IMR-90 (cell line): ENCODE results near the gene GALNT17. TPM values are rescaled to one million over a fixed set of nuclear protein-coding genes. Genes with fewer than 3 reads are reported as not detected.

Experiments
- ATAC-seq: fragments of 200-7000 bp; cut with Tn5 transposase; 2 replicates; pipeline ENCODE4 v1.9.1; 2020; ENCODE audit warnings: low read depth, mild to moderate bottlenecking, moderate library complexity
- BruUV-seq: library from RNA; stranded (reverse); fragments of 400-500 nt; replicated peaks from 2 replicates; lab custom pipeline; 2021; lab: Mats Ljungman, UMichigan
- CTCF ChIA-PET: fragments of 300-600 bp; formaldehyde crosslinking; extraction: SDS; loops from one replicate; lab custom pipeline; 2021; ENCODE audit warnings: antibody characterized with exemption; lab: Yijun Ruan, JAX
- POLR2A ChIA-PET: fragments of 300-600 bp; sonication (Branson Sonifier 250); formaldehyde crosslinking; loops from one replicate; lab custom pipeline; 2022; ENCODE audit warnings: antibody characterized with exemption; ENCODE audit not compliant: unreplicated experiment; lab: Charles Lee
- DNase-seq: peaks from one replicate; pipeline ENCODE4 v3.0.0; 2013
- H2AFZ ChIP-seq: replicated peaks from 2 replicates; pipeline ENCODE3; 2013; ENCODE audit warnings: low read length, mild to moderate bottlenecking; ENCODE audit not compliant: poor library complexity
- H2AK5ac ChIP-seq: 2 replicates; pipeline ENCODE4 v1.6.1; 2013; ENCODE audit warnings: low read depth, low read length, inconsistent platforms
- H2AK9ac ChIP-seq: replicated peaks from 2 replicates; pipeline ENCODE3; 2013; ENCODE audit warnings: mild to moderate bottlenecking, low read depth, low read length, moderate library complexity; ENCODE audit not compliant: poor library complexity
- H2BK120ac ChIP-seq: 2 replicates; pipeline ENCODE4 v1.6.1; 2013; ENCODE audit warnings: low read depth, low read length, inconsistent platforms
- H2BK15ac ChIP-seq: 3 replicates; pipeline ENCODE4 v1.6.1; 2013; ENCODE audit warnings: low read depth, low read length, inconsistent platforms
- H2BK20ac ChIP-seq: 2 replicates; pipeline ENCODE4 v1.6.1; 2013; ENCODE audit warnings: low read depth, mild to moderate bottlenecking, inconsistent platforms, low read length, moderate library complexity
- H2BK5ac ChIP-seq: 2 replicates; pipeline ENCODE4 v1.6.1; 2013; ENCODE audit warnings: mild to moderate bottlenecking, low read depth, low read length, inconsistent platforms; ENCODE audit not compliant: poor library complexity, severe bottlenecking
- H3K14ac ChIP-seq: replicated peaks from 2 replicates; pipeline ENCODE4 v1.6.1; 2013; ENCODE audit warnings: low read depth, low read length, inconsistent platforms
- H3K18ac ChIP-seq: 2 replicates; pipeline ENCODE4 v1.6.1; 2013; ENCODE audit warnings: low read depth, low read length, control low read depth
- H3K23ac ChIP-seq: 2 replicates; pipeline ENCODE4 v1.6.1; 2013; ENCODE audit warnings: low read depth, low read length, inconsistent platforms
- H3K27ac ChIP-seq: 2 replicates; pipeline ENCODE4 v1.5.1; 2013; ENCODE audit warnings: mild to moderate bottlenecking, control low read depth, low read length; ENCODE audit not compliant: insufficient read depth
- H3K27me3 ChIP-seq: 2 replicates; pipeline ENCODE4 v1.6.1; 2013; ENCODE audit warnings: low read length; ENCODE audit not compliant: control insufficient read depth, insufficient read depth
- H3K36me3 ChIP-seq: 2 replicates; pipeline ENCODE4 v1.6.1; 2013; ENCODE audit warnings: low read length, mixed read lengths; ENCODE audit not compliant: control insufficient read depth, insufficient read depth
- H3K4ac ChIP-seq: 2 replicates; pipeline ENCODE4 v1.6.1; 2013; ENCODE audit warnings: low read depth, low read length, inconsistent platforms
- H3K4me1 ChIP-seq: 2 replicates; pipeline ENCODE4 v1.6.1; 2013; ENCODE audit warnings: low read length, mixed read lengths; ENCODE audit not compliant: control insufficient read depth, insufficient read depth
- H3K4me2 ChIP-seq: 2 replicates; pipeline ENCODE4 v1.6.1; 2013; ENCODE audit warnings: low read depth, mild to moderate bottlenecking, control low read depth, low read length, moderate library complexity
- H3K4me3 ChIP-seq: 2 replicates; pipeline ENCODE4 v1.5.1; 2013; ENCODE audit warnings: low read depth, mild to moderate bottlenecking, control low read depth, low read length, moderate library complexity; ENCODE audit not compliant: insufficient read depth
- H3K56ac ChIP-seq: 2 replicates; pipeline ENCODE4 v1.6.1; 2013; ENCODE audit warnings: low read length, inconsistent platforms; ENCODE audit not compliant: insufficient read depth; ENCODE audit errors: extremely low read depth
- H3K79me1 ChIP-seq, 2 experiments: 2 replicates each; pipeline ENCODE4 v1.6.1; 2013; ENCODE audit warnings: low read length in 2 of 2, inconsistent platforms in 1 of 2, low read depth in 1 of 2
- H3K9ac ChIP-seq: 2 replicates; pipeline ENCODE4 v1.6.1; 2013; ENCODE audit warnings: low read depth, low read length, control low read depth
- H3K9me1 ChIP-seq: 2 replicates; pipeline ENCODE4 v1.6.1; 2013; ENCODE audit warnings: low read length, inconsistent platforms; ENCODE audit not compliant: insufficient read depth
- H3K9me3 ChIP-seq: 2 replicates; pipeline ENCODE4 v1.6.1; 2013; ENCODE audit warnings: low read length; ENCODE audit not compliant: control insufficient read depth, insufficient read depth
- H4K20me1 ChIP-seq: 2 replicates; pipeline ENCODE4 v1.6.1; 2013; ENCODE audit warnings: low read length, inconsistent platforms; ENCODE audit not compliant: insufficient read depth
- H4K5ac ChIP-seq: 2 replicates; pipeline ENCODE4 v1.6.1; 2013; ENCODE audit warnings: mild to moderate bottlenecking, low read depth, low read length, control low read depth
- H4K8ac ChIP-seq, 2 experiments: 2 replicates each; pipeline ENCODE4 v1.6.1; 2013; ENCODE audit warnings: low read depth in 2 of 2, low read length in 2 of 2, control low read depth in 1 of 2, inconsistent platforms in 1 of 2
- H4K91ac ChIP-seq: 2 replicates; pipeline ENCODE4 v1.6.1; 2013; ENCODE audit warnings: low read depth, low read length, inconsistent platforms; ENCODE audit not compliant: insufficient read depth
- CHD1 ChIP-seq: IDR thresholded peaks from 2 replicates; pipeline ENCODE4 v1.6.1; 2012; ENCODE audit warnings: low read depth, low read length, improper control_type of control experiment
- FOS ChIP-seq: fragments of 150-350 bp; IDR thresholded peaks from 2 replicates; pipeline ENCODE4 v1.6.1; 2016; ENCODE audit warnings: low read depth, low read length
- MAFK ChIP-seq: IDR thresholded peaks from 2 replicates; pipeline ENCODE4 v1.6.1; 2012; ENCODE audit warnings: low read depth, low read length, improper control_type of control experiment
- MXI1 ChIP-seq: IDR thresholded peaks from 2 replicates; pipeline ENCODE4 v1.6.1; 2012; ENCODE audit warnings: low read depth, mild to moderate bottlenecking, low read length, moderate library complexity, borderline replicate concordance
- NFE2L2 ChIP-seq: fragments of 150-350 bp; IDR thresholded peaks from 2 replicates; pipeline ENCODE4 v1.6.1; 2016; ENCODE audit warnings: low read depth, mild to moderate bottlenecking, low read length
- POLR2A ChIP-seq: IDR thresholded peaks from 2 replicates; pipeline ENCODE4 v1.6.1; 2012; ENCODE audit warnings: mild to moderate bottlenecking, low read depth, low read length
- RAD21 ChIP-seq: IDR thresholded peaks from 2 replicates; pipeline ENCODE4 v1.6.1; 2012; ENCODE audit warnings: low read length, improper control_type of control experiment
- RCOR1 ChIP-seq: IDR thresholded peaks from 2 replicates; pipeline ENCODE4 v1.6.1; 2012; ENCODE audit warnings: mild to moderate bottlenecking, low read length, improper control_type of control experiment; ENCODE audit not compliant: insufficient replicate concordance
- RFX5 ChIP-seq: IDR thresholded peaks from 2 replicates; pipeline ENCODE4 v1.8.0; 2012; ENCODE audit warnings: low read depth, mild to moderate bottlenecking, low read length, moderate library complexity
- SMC3 ChIP-seq: fragments of 150-350 bp; IDR thresholded peaks from 2 replicates; pipeline ENCODE4 v1.6.1; 2016; ENCODE audit warnings: low read depth, mild to moderate bottlenecking, antibody characterized with exemption, low read length, moderate library complexity
- WGBS, 2 experiments: methylation state at CpG; one replicate each; pipeline versions ENCODE4 v1.1.5 to v1.1.7; 2013; ENCODE audit warnings: missing lambda C conversion rate in 2 of 2; ENCODE audit not compliant: insufficient read length in 1 of 2; ENCODE audit errors: extremely low coverage in 2 of 2; 5-methylcytosine and 5-hydroxymethylcytosine counted together
- dilution Hi-C: fragments of 300-500 bp; cut with HindIII; formaldehyde crosslinking; loops from one replicate; pipeline ENCODE4 v1.14.3; 2018; ENCODE audit warnings: low sequenced_read_pairs; ENCODE audit not compliant: unreplicated experiment
- in situ Hi-C: fragments of 300-500 bp; cut with MboI; formaldehyde crosslinking; loops from 3 replicates; pipeline ENCODE4 v1.14.3; 2019; ENCODE audit warnings: low sequenced_read_pairs, inconsistent platforms, mixed read lengths
- intact Hi-C: fragments of 100-400 bp; cut with micrococcal nuclease; formaldehyde crosslinking; loops from 2 replicates; pipeline ENCODE4 v1.10.0; 2022
- polyA plus RNA-seq, 3 experiments: library from polyadenylated mRNA; depleted of rRNA; stranded (reverse); fragments of >200 nt; gene quantifications; 2 replicates each; pipeline ENCODE4 v1.2.3, GENCODE V29; 2012; ENCODE audit warnings: low replicate concordance in 1 of 3
- total RNA-seq: library from RNA; depleted of rRNA; stranded (reverse); fragments of >200 nt; gene quantifications from 2 replicates; pipeline ENCODE4 v1.2.3, GENCODE V29; 2012
- TF ChIP-seq, protein P1 (sequence below): fragments of 150-350 bp; IDR thresholded peaks from 2 replicates; pipeline ENCODE4 v1.6.1; 2017; ENCODE audit warnings: mild to moderate bottlenecking, antibody characterized with exemption, low read length, low read depth

Gene GALNT17
- total and polyA plus RNA-seq, 2 of the 4 experiments (the other 2 are of a cell fraction) = not detected

DNA sequence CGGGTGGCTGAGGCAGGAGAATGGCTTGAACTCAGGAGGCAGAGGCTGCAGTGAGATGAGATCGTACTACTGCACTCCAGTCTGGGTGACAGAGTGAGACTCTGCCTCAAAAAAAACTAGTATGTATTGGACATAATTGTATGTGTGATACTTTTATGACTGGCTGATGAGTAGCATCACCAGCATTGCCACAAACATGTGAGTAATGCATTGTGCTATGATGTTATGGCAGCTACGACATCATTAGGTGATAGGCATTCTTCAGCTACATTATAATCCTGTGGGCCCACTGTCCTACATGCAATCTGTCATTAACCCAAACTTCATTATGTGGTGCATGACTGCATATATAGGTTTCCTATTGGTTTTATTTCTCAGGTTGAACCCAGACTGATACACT, 352.4 kb downstream of the GALNT17 start:
- intact Hi-C loops = no loop called here
- 39% methylated on average over 2 of the region's 3 CpGs; no CpG with 5 or more reads in 1 of the 2 experiments for WGBS, 2 experiments
- no TSS peak for BruUV-seq
- H3K4me3 ChIP-seq = no peak overlapping the region
- H3K18ac ChIP-seq = no peak overlapping the region
- TF ChIP-seq MXI1 = no peak
- no peak for TF ChIP-seq CHD1
- TF ChIP-seq, protein P1, sequence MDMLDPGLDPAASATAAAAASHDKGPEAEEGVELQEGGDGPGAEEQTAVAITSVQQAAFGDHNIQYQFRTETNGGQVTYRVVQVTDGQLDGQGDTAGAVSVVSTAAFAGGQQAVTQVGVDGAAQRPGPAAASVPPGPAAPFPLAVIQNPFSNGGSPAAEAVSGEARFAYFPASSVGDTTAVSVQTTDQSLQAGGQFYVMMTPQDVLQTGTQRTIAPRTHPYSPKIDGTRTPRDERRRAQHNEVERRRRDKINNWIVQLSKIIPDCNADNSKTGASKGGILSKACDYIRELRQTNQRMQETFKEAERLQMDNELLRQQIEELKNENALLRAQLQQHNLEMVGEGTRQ = no peak
- TF ChIP-seq FOS = no peak
- no peak for TF ChIP-seq SMC3
- TF ChIP-seq RFX5 = no peak
- no peak for TF ChIP-seq MAFK
- TF ChIP-seq POLR2A = no peak
- no peak for TF ChIP-seq NFE2L2
- no peak for TF ChIP-seq RCOR1
- no peak for TF ChIP-seq RAD21
- ATAC-seq (no peak), DNase-seq (no peak)
- peaks cover 25% of the 10 kb centered on the region for H3K9me3 ChIP-seq
- H3K79me1 ChIP-seq = no peaks in the 10 kb centered on the region
- no peak overlapping the region for H2AK5ac ChIP-seq
- ChIA-PET CTCF (no interaction called here), POLR2A (no interaction called here)
- H3K4ac ChIP-seq = no peak overlapping the region
- H3K14ac ChIP-seq = no peak overlapping the region
- dilution Hi-C loops = no loop called here
- no peak overlapping the region for H3K9ac ChIP-seq
- no peak overlapping the region for H4K8ac ChIP-seq
- H3K27ac ChIP-seq = no peak overlapping the region
- no peaks in the 10 kb centered on the region for H3K9me1 ChIP-seq
- no peaks in the 10 kb centered on the region for H3K27me3 ChIP-seq
- no peak overlapping the region for H3K56ac ChIP-seq
- H4K5ac ChIP-seq = no peak overlapping the region
- no peaks in the 10 kb centered on the region for H4K20me1 ChIP-seq
- no peaks in the 10 kb centered on the region for H3K4me1 ChIP-seq
- H2BK5ac ChIP-seq = no peak overlapping the region
- no peak overlapping the region for H2AK9ac ChIP-seq
- no peak overlapping the region for H3K23ac ChIP-seq
- H2BK15ac ChIP-seq = no peak overlapping the region
- in situ Hi-C loops = no loop called here
- no peak overlapping the region for H2BK20ac ChIP-seq
- no peak overlapping the region for H4K91ac ChIP-seq
- no peak overlapping the region for H3K4me2 ChIP-seq
- H2AFZ ChIP-seq = no peak overlapping the region
- H2BK120ac ChIP-seq = no peak overlapping the region
- H3K36me3 ChIP-seq = no peaks in the 10 kb centered on the region
